PFSK-1 (cell line): Measurements from ENCODE around the gene MRPS2.

Experiments
- FOXP2 ChIP-seq: optimal IDR thresholded peaks from 2 replicates; pipeline ENCODE3; 2011; ENCODE audit warnings: borderline replicate concordance, control low read depth, inconsistent platforms; ENCODE audit not compliant: insufficient read depth; ENCODE audit errors: extremely low read length, extremely low read depth
- POLR2AphosphoS5 ChIP-seq: IDR thresholded peaks from 2 replicates; pipeline ENCODE4 v1.6.1; 2012; ENCODE audit warnings: low read depth, mild to moderate bottlenecking, control low read depth, low read length, moderate library complexity
- REST ChIP-seq, 2 experiments: IDR thresholded peaks; 2 replicates each; pipeline versions ENCODE4 v1.6.1 to v1.8.0; 2011 to 2012; ENCODE audit warnings: low read depth in 2 of 2, low read length in 2 of 2, control low read depth in 1 of 2, inconsistent platforms in 1 of 2, mild to moderate bottlenecking in 1 of 2, moderate library complexity in 1 of 2; ENCODE audit not compliant: insufficient read depth in 1 of 2
- SIN3A ChIP-seq: IDR thresholded peaks from 2 replicates; pipeline ENCODE4 v1.6.1; 2012; ENCODE audit warnings: mild to moderate bottlenecking, low read length, moderate library complexity, borderline replicate concordance; ENCODE audit not compliant: insufficient read depth
- TAF1 ChIP-seq: IDR thresholded peaks from 2 replicates; pipeline ENCODE4 v1.6.1; 2012; ENCODE audit warnings: low read length, control low read depth, borderline replicate concordance; ENCODE audit not compliant: insufficient read depth

Gene MRPS2

GRCh38 chr9:135468854-135469521 is 31.5 kb upstream of the MRPS2 start:
- no peak for TF ChIP-seq FOXP2
- no peak for TF ChIP-seq REST (IDR thresholded peaks at IDR 0.05; ENCODE audit: insufficient read depth in 1 of 2, low read depth in 2 of 2, low read length in 2 of 2)
- no peak for TF ChIP-seq SIN3A
- TF ChIP-seq TAF1 = no peak

GRCh38 chr9:135471791-135472640 is 28.5 kb upstream of the MRPS2 start:
- TF ChIP-seq SIN3A = no peak
- TF ChIP-seq TAF1 = no peak
- no peak for TF ChIP-seq REST (IDR thresholded peaks at IDR 0.05; ENCODE audit: insufficient read depth in 1 of 2, low read depth in 2 of 2, low read length in 2 of 2)
- TF ChIP-seq POLR2AphosphoS5 = no peak
- TF ChIP-seq FOXP2 = no peak

- no peak for TF ChIP-seq TAF1
- TF ChIP-seq REST (IDR thresholded peaks at IDR 0.05; ENCODE audit: insufficient read depth in 1 of 2, low read depth in 2 of 2, low read length in 2 of 2) = no peak
- TF ChIP-seq POLR2AphosphoS5 = no peak
- TF ChIP-seq FOXP2 = no peak
- TF ChIP-seq SIN3A = no peak
These were observed 26.4 kb upstream of the MRPS2 start for GRCh38 chr9:135473972-135474543.

- no peak for TF ChIP-seq SIN3A
- TF ChIP-seq FOXP2 = no peak
- no peak for TF ChIP-seq TAF1
- no peak for TF ChIP-seq POLR2AphosphoS5
- TF ChIP-seq REST (IDR thresholded peaks at IDR 0.05; ENCODE audit: insufficient read depth in 1 of 2, low read depth in 2 of 2, low read length in 2 of 2) = no peak
These were observed 25.6 kb upstream of the MRPS2 start for GRCh38 chr9:135474915-135475314.
